NCI-H187 treated with DMSO at 0.1 percent for 48 hours (cell line): ENCODE results near the gene F5.

ENCODE experiments used
- DNase-seq: peaks from one replicate; lab custom pipeline; 2025; lab: John Stamatoyannopoulos, UW

Gene F5

DNA sequence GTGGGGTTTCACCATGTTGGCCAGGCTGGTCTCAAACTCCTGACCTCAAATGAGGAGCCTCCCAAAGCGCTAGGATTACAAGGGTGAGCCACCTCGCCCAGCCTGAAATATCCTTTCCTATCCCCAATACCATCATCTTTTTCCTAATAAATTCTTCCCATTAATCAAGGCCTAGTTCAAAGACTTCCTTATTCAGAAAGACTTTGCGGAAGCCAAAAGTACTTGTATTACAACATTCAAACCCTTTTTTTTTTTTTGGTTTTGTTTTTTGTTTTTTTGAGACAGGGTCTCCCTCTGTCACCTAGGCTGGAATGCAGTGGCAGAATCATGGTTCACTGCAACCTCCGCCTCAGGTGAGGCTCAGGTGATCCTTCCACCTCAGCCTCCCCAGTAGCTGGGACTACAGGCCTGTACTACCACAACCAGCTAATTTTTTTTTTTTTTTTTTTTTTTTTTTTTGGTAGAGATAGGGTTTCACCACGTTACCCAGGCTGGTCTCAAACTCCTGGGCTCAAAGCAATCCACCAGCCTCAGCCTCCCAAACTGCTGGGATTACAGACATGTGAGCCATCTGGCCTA, 108.1 kb downstream of the F5 start:
- no peak for DNase-seq

DNA sequence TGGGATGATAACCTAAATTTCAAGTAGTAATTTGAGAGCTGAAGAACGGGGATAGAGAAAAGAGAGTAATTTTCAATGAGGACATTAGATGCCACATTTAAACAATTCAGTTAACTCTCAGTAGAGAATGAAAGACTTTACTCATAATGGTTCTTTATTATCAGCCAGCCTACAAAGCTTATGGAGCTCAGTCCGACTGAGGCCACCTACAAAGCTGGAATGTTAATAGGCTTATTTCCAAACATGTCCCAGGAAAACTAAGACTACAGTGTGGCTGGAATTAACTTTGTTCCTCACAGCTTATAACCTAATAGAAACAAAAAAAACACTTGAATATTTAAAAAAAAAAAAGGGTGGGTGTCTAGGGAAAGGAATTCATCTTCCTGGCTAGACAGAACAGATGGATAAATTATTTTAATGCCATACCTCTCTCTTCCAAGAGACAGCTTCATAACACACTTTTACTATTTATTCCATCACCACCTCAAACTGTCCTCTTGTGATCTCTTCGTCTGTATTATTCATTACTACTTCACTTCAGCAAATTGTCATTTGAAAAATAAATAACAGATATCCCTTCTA, 110.4 kb downstream of the F5 start:
- DNase-seq, result no peak

DNA sequence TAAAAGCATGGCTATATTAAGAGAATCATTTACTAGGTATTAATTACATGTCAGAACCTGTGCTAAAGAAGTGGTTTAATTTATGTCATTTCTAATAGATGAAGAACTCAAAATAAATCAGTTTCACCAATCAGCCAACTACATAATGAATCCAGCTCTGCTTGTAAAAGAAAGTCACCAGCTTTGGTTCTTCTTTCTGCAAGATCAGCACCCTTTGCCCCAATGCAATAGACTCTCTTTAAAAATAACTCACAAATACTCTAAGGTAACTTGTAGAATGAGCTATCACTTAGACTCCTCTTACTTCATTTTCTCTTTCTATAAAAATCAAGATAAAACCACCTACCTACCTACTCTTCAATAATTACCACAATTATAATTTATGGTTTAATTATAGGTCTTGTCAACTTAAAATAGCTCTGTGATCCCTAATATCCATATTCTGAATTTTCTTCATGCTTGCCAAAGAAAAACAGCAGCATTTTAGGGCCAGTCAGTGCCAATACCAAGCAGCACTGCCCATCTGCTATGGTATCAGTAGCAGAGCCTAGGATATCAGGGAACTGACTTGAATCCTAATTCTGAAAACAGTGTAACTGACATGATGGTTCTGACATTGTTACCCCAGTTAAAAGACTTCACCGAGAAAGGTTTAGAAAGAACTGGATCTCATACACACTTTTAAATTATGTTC, 111.8 kb downstream of the F5 start:
- no peak for DNase-seq

DNA sequence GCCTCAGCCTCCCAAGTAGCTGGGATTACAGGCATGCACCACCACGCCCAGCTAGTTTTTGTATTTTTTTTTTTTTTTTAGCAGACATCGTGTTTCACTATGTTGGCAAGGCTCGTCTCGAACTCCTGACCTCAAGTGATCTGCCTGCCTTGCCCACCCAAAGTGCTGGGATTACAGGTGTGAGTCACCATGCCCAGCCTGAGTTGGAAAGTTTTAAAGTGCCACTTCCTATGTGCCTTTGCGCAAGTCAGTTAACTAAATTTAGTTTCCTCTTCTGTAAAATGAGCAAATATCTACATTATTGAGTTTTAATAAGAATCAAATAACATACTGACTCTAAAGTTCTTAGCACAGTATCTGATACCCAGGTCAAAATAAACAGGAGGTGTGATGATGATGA, 112.9 kb downstream of the F5 start:
- no peak for DNase-seq

DNA sequence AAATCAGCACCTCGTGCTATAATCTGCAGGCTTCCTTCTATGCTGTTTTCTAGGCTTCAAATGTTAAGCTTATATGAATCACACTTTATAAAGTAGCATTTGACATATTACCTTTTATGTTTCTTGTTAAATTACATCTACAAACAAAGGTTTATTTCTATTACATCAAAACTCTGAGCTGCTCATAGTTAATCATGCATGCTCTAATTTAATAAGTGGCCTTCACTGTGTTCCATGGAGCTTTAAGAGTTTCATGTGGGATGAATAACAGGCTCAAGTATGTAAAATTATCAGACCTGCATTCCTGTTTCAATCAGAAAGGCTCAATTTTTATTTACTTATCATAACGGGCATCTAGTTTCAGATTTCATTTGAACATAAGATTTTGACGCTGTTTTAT, 113.5 kb downstream of the F5 start:
- DNase-seq, result no peak

DNA sequence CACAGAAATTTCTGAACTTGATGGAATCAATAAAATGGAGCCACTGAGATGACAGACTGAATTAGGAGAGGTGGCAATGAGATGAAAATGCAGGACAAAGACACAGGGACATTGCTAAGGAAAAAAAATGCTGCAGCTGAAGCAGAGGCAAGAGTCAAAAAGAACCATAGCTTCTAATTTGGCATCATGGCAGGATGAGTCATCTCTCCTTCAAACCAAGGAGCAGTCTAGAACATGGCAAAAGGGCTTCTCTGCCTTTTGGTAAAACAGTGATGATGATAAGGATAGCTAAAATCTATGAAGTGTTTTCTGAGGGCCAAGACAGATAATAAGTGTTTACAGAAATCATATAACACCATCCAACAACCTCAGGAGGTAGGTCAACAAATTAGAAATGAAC, 117.3 kb downstream of the F5 start:
- no peak for DNase-seq

DNA sequence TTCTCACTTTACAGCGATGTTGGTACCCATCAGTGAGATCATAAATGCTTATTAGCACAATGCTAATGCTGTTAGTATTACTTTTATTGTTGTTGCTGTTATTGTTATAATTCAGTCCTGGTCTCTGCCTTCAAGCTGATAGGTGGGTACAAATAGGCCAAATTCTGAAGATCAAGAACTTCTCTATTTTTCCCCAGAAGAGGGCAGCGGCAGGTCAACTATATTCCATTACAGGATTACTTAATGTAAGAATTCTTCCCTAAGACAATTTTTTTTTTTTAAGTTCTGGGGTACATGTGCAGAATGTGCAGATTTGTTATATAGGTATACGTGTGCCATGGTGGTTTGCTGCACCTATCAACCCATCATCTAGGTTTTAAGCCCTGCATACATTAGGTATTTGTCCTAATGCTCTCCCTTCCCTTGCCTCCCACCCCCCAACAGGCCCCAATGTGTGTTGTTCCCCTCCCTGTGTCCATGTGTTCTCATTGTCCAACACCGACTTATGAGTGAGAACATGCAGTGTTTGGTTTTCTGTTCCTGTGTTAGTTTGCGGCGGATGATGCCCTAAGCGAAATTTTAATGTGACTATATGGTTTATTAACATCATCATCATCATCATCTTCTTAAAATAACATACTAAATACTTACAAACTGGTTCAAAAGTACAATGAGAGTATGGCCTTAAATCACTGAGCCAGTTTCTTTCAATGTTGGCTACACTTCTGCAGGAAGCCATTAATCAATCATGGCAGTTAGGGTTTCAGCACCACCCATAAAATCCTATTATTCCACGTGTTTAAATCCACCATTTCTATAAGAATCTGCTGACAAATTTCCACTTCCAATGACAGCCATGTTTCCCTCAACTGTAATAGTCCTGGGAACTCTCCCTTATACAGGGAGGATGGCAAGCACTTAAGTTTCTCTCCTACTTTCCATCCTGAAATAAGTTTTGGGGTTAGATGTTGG, 119.7 kb downstream of the F5 start:
- DNase-seq, result no peak

DNA sequence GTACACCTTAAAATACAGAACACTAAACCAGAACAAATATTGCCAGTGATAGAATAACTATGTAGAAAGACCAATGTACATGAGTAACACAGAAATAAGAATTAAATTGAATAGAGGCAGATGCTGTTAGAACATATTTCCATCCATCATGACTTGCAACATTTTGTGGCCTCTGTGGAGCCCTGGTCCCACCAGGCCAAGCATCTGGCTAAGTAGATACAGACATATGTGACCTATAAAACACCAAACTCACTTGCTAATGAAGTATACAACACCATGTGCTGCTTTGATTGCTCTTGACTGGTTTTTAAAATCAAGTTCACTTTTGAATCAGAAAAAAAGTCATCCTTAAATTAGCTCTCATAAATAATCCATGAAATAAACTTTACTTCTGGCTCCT, 121.0 kb downstream of the F5 start:
- DNase-seq, result no peak
